GM23338 (cell line): ENCODE measurements around the gene TFPI. TPM values are rescaled to one million over a fixed set of nuclear protein-coding genes. Genes with fewer than 3 reads are reported as not detected.

Experiments
- ATAC-seq: fragments of 200-7000 bp; cut with Tn5 transposase; 3 replicates; pipeline ENCODE4 v1.9.1; 2020
- DNase-seq: peaks from one replicate; pipeline ENCODE4 v3.0.0-alpha.2; 2015; ENCODE audit warnings: low spot score
- H2AFZ ChIP-seq: fragments of 200-600 bp; sonication (generic); 2 replicates; pipeline ENCODE4 v1.8.0; 2016; ENCODE audit warnings: antibody characterized with exemption, mild to moderate bottlenecking, moderate library complexity
- H3F3A ChIP-seq: fragments of 200-600 bp; sonication (generic); replicated peaks from 2 replicates; pipeline ENCODE4 v1.8.0; 2017; ENCODE audit warnings: antibody characterized with exemption, mixed run types, low read depth
- H3K27ac ChIP-seq: fragments of 200-600 bp; sonication (generic); 2 replicates; pipeline ENCODE4 v1.6.1; 2016; ENCODE audit warnings: low read depth
- H3K27me3 ChIP-seq: fragments of 200-600 bp; sonication (generic); 2 replicates; pipeline ENCODE4 v1.8.0; 2016; ENCODE audit warnings: mild to moderate bottlenecking, mixed run types, moderate library complexity; ENCODE audit not compliant: insufficient read depth
- H3K36me3 ChIP-seq: fragments of 200-600 bp; sonication (generic); 2 replicates; pipeline ENCODE4 v1.8.0; 2016; ENCODE audit warnings: mild to moderate bottlenecking; ENCODE audit not compliant: insufficient read depth
- H3K4me1 ChIP-seq: fragments of 200-600 bp; sonication (generic); 2 replicates; pipeline ENCODE4 v1.8.0; 2016; ENCODE audit warnings: mild to moderate bottlenecking, moderate library complexity; ENCODE audit not compliant: insufficient read depth
- H3K4me2 ChIP-seq: fragments of 200-600 bp; sonication (generic); 2 replicates; pipeline ENCODE4 v1.7.1; 2017; ENCODE audit warnings: mixed run types
- H3K4me3 ChIP-seq: fragments of 200-600 bp; sonication (generic); 2 replicates; pipeline ENCODE4 v1.6.1; 2016; ENCODE audit warnings: mixed run types
- H3K79me2 ChIP-seq: fragments of 200-600 bp; sonication (generic); replicated peaks from 2 replicates; pipeline ENCODE4 v1.8.0; 2017; ENCODE audit warnings: mild to moderate bottlenecking; ENCODE audit not compliant: insufficient read depth
- H3K9me2 ChIP-seq: fragments of 200-600 bp; sonication (generic); 2 replicates; pipeline ENCODE4 v1.8.0; 2017; ENCODE audit not compliant: insufficient read depth
- H4K20me1 ChIP-seq: fragments of 200-600 bp; sonication (generic); replicated peaks from 2 replicates; pipeline ENCODE4 v1.8.0; 2017; ENCODE audit warnings: mild to moderate bottlenecking; ENCODE audit not compliant: insufficient read depth
- H3K27ac Mint-ChIP-seq: 2 replicates; pipeline ENCODE4 v1.8.0; 2020; ENCODE audit warnings: inconsistent platforms, mild to moderate bottlenecking, moderate library complexity, mixed read lengths
- H3K27me3 Mint-ChIP-seq: 3 replicates; pipeline ENCODE4 v1.8.0; 2022; ENCODE audit warnings: low read depth, mild to moderate bottlenecking, moderate library complexity, mixed read lengths, inconsistent platforms; ENCODE audit not compliant: insufficient read depth, poor library complexity
- H3K36me3 Mint-ChIP-seq: 3 replicates; pipeline ENCODE4 v1.8.0; 2021; ENCODE audit warnings: low read depth, mild to moderate bottlenecking, inconsistent platforms, moderate library complexity, mixed read lengths
- H3K4me1 Mint-ChIP-seq: 3 replicates; pipeline ENCODE4 v1.8.0; 2020; ENCODE audit warnings: mild to moderate bottlenecking, inconsistent platforms, mixed read lengths
- H3K4me3 Mint-ChIP-seq: 3 replicates; pipeline ENCODE4 v1.8.0; 2021; ENCODE audit warnings: moderate library complexity, mild to moderate bottlenecking, inconsistent platforms, mixed read lengths
- H3K9me3 Mint-ChIP-seq: 3 replicates; pipeline ENCODE4 v1.8.0; 2020; ENCODE audit warnings: moderate library complexity, mild to moderate bottlenecking, inconsistent platforms, mixed read lengths
- CREB1 ChIP-seq: fragments of 250-450 bp; sonication (Bioruptor Pico); IDR thresholded peaks from 2 replicates; pipeline ENCODE4 v1.5.0; 2020; ENCODE audit warnings: low read depth, mild to moderate bottlenecking, moderate library complexity
- CTCF ChIP-seq, 2 experiments: fragments of 200-600 bp in 1 of 2; sonication (generic) in 1 of 2; conservative IDR thresholded peaks; 2 replicates each; pipeline versions ENCODE4 v1.5.1 to v1.6.1; 2016 to 2017; ENCODE audit warnings: antibody characterized with exemption in 2 of 2, low read depth in 2 of 2, mild to moderate bottlenecking in 2 of 2, moderate library complexity in 1 of 2
- ETS1 ChIP-seq: IDR thresholded peaks from 2 replicates; pipeline ENCODE4 v1.6.1; 2016; ENCODE audit warnings: antibody characterized with exemption
- EZH2 ChIP-seq: fragments of 200-600 bp; sonication (generic); IDR thresholded peaks from one replicate; pipeline ENCODE4 v1.8.0; 2017; ENCODE audit warnings: antibody characterized with exemption, mild to moderate bottlenecking, low read depth; ENCODE audit not compliant: unreplicated experiment
- EZH2phosphoT487 ChIP-seq: fragments of 200-600 bp; sonication (generic); IDR thresholded peaks from one replicate; pipeline ENCODE4 v1.8.1; 2018; ENCODE audit warnings: antibody characterized with exemption; ENCODE audit not compliant: unreplicated experiment
- JUNB ChIP-seq: IDR thresholded peaks from one replicate; pipeline ENCODE4 v1.6.1; 2016; ENCODE audit warnings: antibody characterized with exemption; ENCODE audit not compliant: unreplicated experiment
- NANOG ChIP-seq: IDR thresholded peaks from 2 replicates; pipeline ENCODE4 v1.6.1; 2016; ENCODE audit warnings: antibody characterized with exemption, borderline replicate concordance
- POLR2AphosphoS5 ChIP-seq: IDR thresholded peaks from 2 replicates; pipeline ENCODE4 v1.6.1; 2016; ENCODE audit warnings: antibody characterized with exemption, low read depth
- REST ChIP-seq: IDR thresholded peaks from one replicate; pipeline ENCODE4 v1.6.1; 2018; ENCODE audit warnings: antibody characterized with exemption; ENCODE audit not compliant: unreplicated experiment
- STAT1 ChIP-seq: IDR thresholded peaks from one replicate; pipeline ENCODE4 v1.6.1; 2016; ENCODE audit warnings: antibody characterized with exemption; ENCODE audit not compliant: unreplicated experiment
- ZNF114 ChIP-seq: fragments of 250-450 bp; sonication (Bioruptor Pico); IDR thresholded peaks from 2 replicates; pipeline ENCODE4 v1.5.0; 2020; ENCODE audit warnings: mild to moderate bottlenecking, moderate library complexity
- ZNF331 ChIP-seq: fragments of 250-450 bp; sonication (Bioruptor Pico); IDR thresholded peaks from 2 replicates; pipeline ENCODE4 v1.5.0; 2020; ENCODE audit warnings: low read depth, mild to moderate bottlenecking, moderate library complexity
- polyA plus RNA-seq: library from polyadenylated mRNA; unstranded; fragments of >200 nt; fragmentation: Nextera tagmentation; extraction: Ambion mirVana; gene quantifications from 2 replicates; pipeline ENCODE4 v1.2.1, GENCODE V29; 2016
- total RNA-seq: library from RNA; depleted of rRNA; stranded (reverse); fragments of >200 nt; shearing (Covaris generic); gene quantifications from 2 replicates; pipeline ENCODE4 v1.2.3, GENCODE V29; 2014
- TF ChIP-seq, protein P1 (sequence below): fragments of 250-450 bp; sonication (Bioruptor Pico); IDR thresholded peaks from 2 replicates; pipeline ENCODE4 v1.5.0; 2020; ENCODE audit warnings: mild to moderate bottlenecking, moderate library complexity

TFPI gene
- total and polyA plus RNA-seq, 2 experiments from 2014 or later, result 1.8 to 1.9 TPM

DNA sequence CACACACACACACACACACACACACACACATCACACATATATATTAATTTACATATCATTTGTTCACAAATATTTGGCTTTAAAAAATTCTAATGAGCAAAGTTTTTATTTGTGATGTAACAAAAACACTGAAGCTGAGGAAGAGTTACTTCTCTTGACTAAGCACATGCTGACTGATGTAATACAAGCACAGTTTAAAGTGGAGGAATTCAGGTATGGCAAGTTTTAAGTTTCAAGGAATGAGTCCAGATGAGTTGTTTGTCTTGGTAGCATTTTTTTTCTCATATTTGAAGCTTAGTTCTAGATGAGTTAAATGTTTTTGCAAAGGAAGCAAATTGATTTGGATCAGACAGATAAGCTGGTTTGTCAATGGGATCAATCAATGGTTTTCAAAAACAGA is 86.0 kb downstream of the TFPI start:
- Mint-ChIP-seq H3K36me3 (no peaks in the 10 kb centered on the region), H3K4me3 (no peak overlapping the region), H3K27ac (peak overlapping the region; percentile 51; the same call in 1 of the 2 replicates), H3K4me1 (peaks cover 6% of the 10 kb centered on the region; the same call in 2 of the 3 replicates), H3K27me3 (no peaks in the 10 kb centered on the region), H3K9me3 (no peaks in the 10 kb centered on the region)
- Histone ChIP-seq H3K27me3 (no peaks in the 10 kb centered on the region), H3K79me2 (no peaks in the 10 kb centered on the region), H3K4me3 (no peak overlapping the region), H4K20me1 (no peaks in the 10 kb centered on the region), H3K27ac (no peak overlapping the region), H3F3A (no peaks in the 10 kb centered on the region), H3K36me3 (no peaks in the 10 kb centered on the region), H3K9me2 (no peaks in the 10 kb centered on the region), H3K4me1 (no peaks in the 10 kb centered on the region), H3K4me2 (no peak overlapping the region), H2AFZ (no peak overlapping the region)
- TF ChIP-seq, protein P1, sequence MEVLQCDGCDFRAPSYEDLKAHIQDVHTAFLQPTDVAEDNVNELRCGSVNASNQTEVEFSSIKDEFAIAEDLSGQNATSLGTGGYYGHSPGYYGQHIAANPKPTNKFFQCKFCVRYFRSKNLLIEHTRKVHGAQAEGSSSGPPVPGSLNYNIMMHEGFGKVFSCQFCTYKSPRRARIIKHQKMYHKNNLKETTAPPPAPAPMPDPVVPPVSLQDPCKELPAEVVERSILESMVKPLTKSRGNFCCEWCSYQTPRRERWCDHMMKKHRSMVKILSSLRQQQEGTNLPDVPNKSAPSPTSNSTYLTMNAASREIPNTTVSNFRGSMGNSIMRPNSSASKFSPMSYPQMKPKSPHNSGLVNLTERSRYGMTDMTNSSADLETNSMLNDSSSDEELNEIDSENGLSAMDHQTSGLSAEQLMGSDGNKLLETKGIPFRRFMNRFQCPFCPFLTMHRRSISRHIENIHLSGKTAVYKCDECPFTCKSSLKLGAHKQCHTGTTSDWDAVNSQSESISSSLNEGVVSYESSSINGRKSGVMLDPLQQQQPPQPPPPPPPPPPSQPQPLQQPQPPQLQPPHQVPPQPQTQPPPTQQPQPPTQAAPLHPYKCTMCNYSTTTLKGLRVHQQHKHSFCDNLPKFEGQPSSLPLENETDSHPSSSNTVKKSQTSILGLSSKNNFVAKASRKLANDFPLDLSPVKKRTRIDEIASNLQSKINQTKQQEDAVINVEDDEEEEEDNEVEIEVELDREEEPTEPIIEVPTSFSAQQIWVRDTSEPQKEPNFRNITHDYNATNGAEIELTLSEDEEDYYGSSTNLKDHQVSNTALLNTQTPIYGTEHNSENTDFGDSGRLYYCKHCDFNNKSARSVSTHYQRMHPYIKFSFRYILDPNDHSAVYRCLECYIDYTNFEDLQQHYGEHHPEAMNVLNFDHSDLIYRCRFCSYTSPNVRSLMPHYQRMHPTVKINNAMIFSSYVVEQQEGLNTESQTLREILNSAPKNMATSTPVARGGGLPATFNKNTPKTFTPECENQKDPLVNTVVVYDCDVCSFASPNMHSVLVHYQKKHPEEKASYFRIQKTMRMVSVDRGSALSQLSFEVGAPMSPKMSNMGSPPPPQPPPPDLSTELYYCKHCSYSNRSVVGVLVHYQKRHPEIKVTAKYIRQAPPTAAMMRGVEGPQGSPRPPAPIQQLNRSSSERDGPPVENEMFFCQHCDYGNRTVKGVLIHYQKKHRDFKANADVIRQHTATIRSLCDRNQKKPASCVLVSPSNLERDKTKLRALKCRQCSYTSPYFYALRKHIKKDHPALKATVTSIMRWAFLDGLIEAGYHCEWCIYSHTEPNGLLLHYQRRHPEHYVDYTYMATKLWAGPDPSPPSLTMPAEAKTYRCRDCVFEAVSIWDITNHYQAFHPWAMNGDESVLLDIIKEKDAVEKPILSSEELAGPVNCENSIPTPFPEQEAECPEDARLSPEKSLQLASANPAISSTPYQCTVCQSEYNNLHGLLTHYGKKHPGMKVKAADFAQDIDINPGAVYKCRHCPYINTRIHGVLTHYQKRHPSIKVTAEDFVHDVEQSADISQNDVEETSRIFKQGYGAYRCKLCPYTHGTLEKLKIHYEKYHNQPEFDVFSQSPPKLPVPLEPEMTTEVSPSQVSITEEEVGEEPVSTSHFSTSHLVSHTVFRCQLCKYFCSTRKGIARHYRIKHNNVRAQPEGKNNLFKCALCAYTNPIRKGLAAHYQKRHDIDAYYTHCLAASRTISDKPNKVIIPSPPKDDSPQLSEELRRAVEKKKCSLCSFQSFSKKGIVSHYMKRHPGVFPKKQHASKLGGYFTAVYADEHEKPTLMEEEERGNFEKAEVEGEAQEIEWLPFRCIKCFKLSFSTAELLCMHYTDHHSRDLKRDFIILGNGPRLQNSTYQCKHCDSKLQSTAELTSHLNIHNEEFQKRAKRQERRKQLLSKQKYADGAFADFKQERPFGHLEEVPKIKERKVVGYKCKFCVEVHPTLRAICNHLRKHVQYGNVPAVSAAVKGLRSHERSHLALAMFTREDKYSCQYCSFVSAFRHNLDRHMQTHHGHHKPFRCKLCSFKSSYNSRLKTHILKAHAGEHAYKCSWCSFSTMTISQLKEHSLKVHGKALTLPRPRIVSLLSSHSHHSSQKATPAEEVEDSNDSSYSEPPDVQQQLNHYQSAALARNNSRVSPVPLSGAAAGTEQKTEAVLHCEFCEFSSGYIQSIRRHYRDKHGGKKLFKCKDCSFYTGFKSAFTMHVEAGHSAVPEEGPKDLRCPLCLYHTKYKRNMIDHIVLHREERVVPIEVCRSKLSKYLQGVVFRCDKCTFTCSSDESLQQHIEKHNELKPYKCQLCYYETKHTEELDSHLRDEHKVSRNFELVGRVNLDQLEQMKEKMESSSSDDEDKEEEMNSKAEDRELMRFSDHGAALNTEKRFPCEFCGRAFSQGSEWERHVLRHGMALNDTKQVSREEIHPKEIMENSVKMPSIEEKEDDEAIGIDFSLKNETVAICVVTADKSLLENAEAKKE (CRISPR knock-in tag), result no peak
- TF ChIP-seq EZH2phosphoT487 (no peak), EZH2 (no peak), ETS1 (no peak), NANOG (no peak), ZNF114 (no peak), ZNF331 (no peak), CREB1 (CRISPR knock-in tag) (no peak), REST (no peak), STAT1 (no peak), POLR2AphosphoS5 (no peak), JUNB (no peak), CTCF (conservative IDR thresholded peaks at IDR 0.05; ENCODE audit: low read depth in 2 of 2) (no peak)
- ATAC-seq (no peak), DNase-seq (no peak)
